Transverse colon (tissue), 4 donors: ENCODE results near the gene KAT6B. TPM values are rescaled to one million over a fixed set of nuclear protein-coding genes. Genes with fewer than 3 reads are reported as not detected.

Experiments
- DNase-seq: peaks from one replicate; pipeline ENCODE4 v3.0.0-alpha.2; 2019
- H3K27ac ChIP-seq, 4 donors: fragments of 200-600 bp; sonication (generic); 2 replicates each; pipeline ENCODE4 v1.5.1; 2016 to 2018; ENCODE audit warnings: inconsistent platforms in 4 of 4
- H3K27me3 ChIP-seq: fragments of 200-600 bp; sonication (generic); 2 replicates; pipeline ENCODE4 v1.5.1; 2017; ENCODE audit warnings: inconsistent platforms
- H3K36me3 ChIP-seq, 4 donors: fragments of 200-600 bp; sonication (generic); 2 replicates each; pipeline ENCODE4 v1.5.1; 2017 to 2019; ENCODE audit warnings: inconsistent platforms in 4 of 4
- H3K4me1 ChIP-seq, 4 donors: fragments of 200-600 bp; sonication (generic); 2 replicates each; pipeline ENCODE4 v1.5.1; 2017 to 2020; ENCODE audit warnings: inconsistent platforms in 4 of 4
- H3K4me3 ChIP-seq, 4 donors: fragments of 200-600 bp; sonication (generic); 1 replicate in 1 of 4; 2 replicates in 3 of 4; pipeline versions ENCODE4 v1.5.1 to v1.6.1; 2017 to 2019; ENCODE audit warnings: inconsistent platforms in 4 of 4
- H3K9me3 ChIP-seq, 2 donors: fragments of 200-600 bp; sonication (generic); 2 replicates each; pipeline ENCODE4 v1.5.1; 2017 to 2019; ENCODE audit warnings: inconsistent platforms in 2 of 2
- CTCF ChIP-seq, 5 experiments: fragments of 200-600 bp in 3 of 5; fragments of 450-650 bp in 2 of 5; sonication (generic) in 3 of 5; IDR thresholded peaks; 1 replicate in 2 of 5; 2 replicates in 3 of 5; pipeline ENCODE4 v1.5.1; 2016 to 2017; ENCODE audit warnings: antibody characterized with exemption in 5 of 5, inconsistent platforms in 3 of 5, mild to moderate bottlenecking in 2 of 5, moderate library complexity in 1 of 5
- EP300 ChIP-seq: sonication (generic); formaldehyde crosslinking; IDR thresholded peaks from one replicate; pipeline ENCODE4 v1.6.1; 2017; ENCODE audit warnings: antibody characterized with exemption, low read depth
- POLR2A ChIP-seq: fragments of 450-650 bp; IDR thresholded peaks from one replicate; pipeline ENCODE4 v1.6.1; 2016; ENCODE audit warnings: antibody characterized with exemption, mild to moderate bottlenecking, moderate library complexity
- POLR2AphosphoS5 ChIP-seq, 3 donors: sonication (generic); formaldehyde crosslinking; IDR thresholded peaks; one replicate each; pipeline ENCODE4 v1.6.1; 2016; ENCODE audit warnings: antibody characterized with exemption in 3 of 3
- WGBS, 2 donors: methylation state at CpG; one replicate each; pipeline ENCODE4 v1.1.5; 2018; ENCODE audit warnings: low coverage in 1 of 2; 5-methylcytosine and 5-hydroxymethylcytosine counted together
- in situ Hi-C, 4 donors: fragments of 200-750 bp; cut with MboI; loops; one replicate each; pipeline versions ENCODE4 v1.15.0 to v1.15.1; 2017; ENCODE audit warnings: low sequenced_read_pairs in 3 of 4, low pct_ligation_motif_present in 1 of 4, low pct_unique_long_range_greater_than_20kb in 1 of 4
- intact Hi-C: fragments of 100-400 bp; cut with DNase I; formaldehyde crosslinking; loops from one replicate; pipeline ENCODE4 v1.15.1; 2023; ENCODE audit warnings: low total_unique reads
- total RNA-seq, 4 donors: library from RNA; depleted of rRNA; stranded (reverse); fragments of >200 nt; gene quantifications; one replicate each; pipeline ENCODE4 v1.1.0, GENCODE V29; 2016

Gene KAT6B
- total RNA-seq, 4 donors from 2014 or later: 27.3 to 67.0 (median 54.9) TPM

DNA sequence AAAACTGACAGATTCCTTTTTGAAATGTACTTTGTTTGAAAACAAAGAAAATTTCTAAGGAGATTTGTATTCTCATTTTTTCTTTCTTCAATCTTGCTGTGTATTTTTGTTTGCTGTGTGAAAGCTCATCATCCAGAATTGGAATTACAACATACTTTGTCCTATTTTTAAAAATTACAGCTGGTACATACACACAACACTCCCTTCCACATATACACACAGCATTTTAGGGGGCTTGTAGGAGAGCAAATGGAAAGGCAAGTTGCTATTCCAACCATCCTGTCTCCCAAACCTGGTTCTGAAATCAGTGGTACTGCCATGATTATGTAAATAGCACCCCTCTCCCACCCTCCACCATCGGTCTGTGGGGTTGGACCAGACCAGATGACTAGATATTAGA is 184.0 kb downstream of the KAT6B start:
- H3K9me3 ChIP-seq: no peaks in the 10 kb centered on the region
- TF ChIP-seq POLR2A: no peak
- TF ChIP-seq POLR2AphosphoS5 (IDR thresholded peaks at IDR 0.05): no peak
- TF ChIP-seq CTCF (IDR thresholded peaks at IDR 0.05): no peak
- no peak for TF ChIP-seq EP300
- no peak overlapping the region for H3K27ac ChIP-seq
- H3K36me3 ChIP-seq: no peaks in the 10 kb centered on the region
- no peaks in the 10 kb centered on the region for H3K27me3 ChIP-seq
- H3K4me1 ChIP-seq: peaks cover 0 to 16% (median 0%) of the 10 kb centered on the region in 4 donors
- WGBS, 2 donors: 80 to 90% methylated on average over 1 of the region's 1 CpG
- intact Hi-C loops: no loop called here
- in situ Hi-C loops: loop anchor here in 1 of 4 donors (25.0 kb wide), 1 partner anchor 748 kb away; no protein-coding TSS in a partner anchor
- no peak for DNase-seq
- H3K4me3 ChIP-seq: no peak overlapping the region

DNA sequence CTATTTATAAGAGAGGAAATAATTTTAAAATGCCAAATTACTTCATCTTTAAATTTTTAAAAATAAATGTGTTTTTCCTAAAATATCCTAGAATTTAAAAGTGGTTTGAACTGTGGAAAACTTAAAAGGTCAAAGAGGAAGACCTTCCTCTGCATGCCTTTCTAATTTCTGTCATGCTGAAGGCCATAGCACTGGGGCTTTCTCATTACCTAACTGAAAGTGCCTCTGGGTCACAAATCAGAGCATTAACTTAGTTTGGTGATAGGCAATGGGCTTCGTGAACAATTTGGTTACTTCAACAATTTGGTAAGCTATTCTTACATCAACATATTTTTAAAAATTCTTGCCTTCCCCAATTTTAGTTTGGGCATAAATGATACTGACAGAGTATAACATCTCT is 184.8 kb downstream of the KAT6B start:
- Histone ChIP-seq H3K27me3 (no peaks in the 10 kb centered on the region), H3K4me1 (peaks cover 0 to 23% (median under 1%) of the 10 kb centered on the region in 4 donors), H3K27ac (no peak overlapping the region), H3K9me3 (no peaks in the 10 kb centered on the region), H3K4me3 (no peak overlapping the region), H3K36me3 (no peaks in the 10 kb centered on the region)
- no peak for TF ChIP-seq CTCF (IDR thresholded peaks at IDR 0.05)
- TF ChIP-seq POLR2A: no peak
- no peak for TF ChIP-seq POLR2AphosphoS5 (IDR thresholded peaks at IDR 0.05)
- TF ChIP-seq EP300: no peak
- in situ Hi-C loops (loop anchor here in 1 of 4 donors (25.0 kb wide), 1 partner anchor 749 kb away; no protein-coding TSS in a partner anchor), intact Hi-C loops (no loop called here)
- no peak for DNase-seq
- 61 to 67% methylated on average over 1 of the region's 1 CpG for WGBS, 2 donors

GRCh38 chr10:75012471-75012870 is 186.1 kb downstream of the KAT6B start:
- no peak for TF ChIP-seq EP300
- TF ChIP-seq POLR2AphosphoS5 (IDR thresholded peaks at IDR 0.05): no peak
- TF ChIP-seq CTCF (IDR thresholded peaks at IDR 0.05): no peak
- no peak for TF ChIP-seq POLR2A
- 87 to 88% methylated on average over 5 to 8 of the region's 8 CpGs for WGBS, 2 donors
- H3K27me3 ChIP-seq: no peaks in the 10 kb centered on the region
- in situ Hi-C loops (loop anchor here in 1 of 4 donors (25.0 kb wide), 1 partner anchor 750 kb away; no protein-coding TSS in a partner anchor), intact Hi-C loops (no loop called here)
- no peaks in the 10 kb centered on the region for H3K9me3 ChIP-seq
- H3K36me3 ChIP-seq: no peaks in the 10 kb centered on the region
- no peak for DNase-seq
- H3K4me3 ChIP-seq: no peak overlapping the region
- no peak overlapping the region for H3K27ac ChIP-seq
- H3K4me1 ChIP-seq: peaks cover 0 to 27% (median 2%) of the 10 kb centered on the region in 4 donors

GRCh38 chr10:75013007-75013406 is 186.6 kb downstream of the KAT6B start:
- Histone ChIP-seq H3K4me1 (peaks cover 0 to 23% (median 2%) of the 10 kb centered on the region in 4 donors), H3K36me3 (no peaks in the 10 kb centered on the region), H3K27ac (no peak overlapping the region), H3K4me3 (no peak overlapping the region), H3K9me3 (no peaks in the 10 kb centered on the region), H3K27me3 (no peaks in the 10 kb centered on the region)
- intact Hi-C loops (no loop called here), in situ Hi-C loops (loop anchor here in 1 of 4 donors (25.0 kb wide), 1 partner anchor 751 kb away; no protein-coding TSS in a partner anchor)
- no peak for DNase-seq
- no peak for TF ChIP-seq CTCF (IDR thresholded peaks at IDR 0.05)
- TF ChIP-seq POLR2AphosphoS5 (IDR thresholded peaks at IDR 0.05): no peak
- TF ChIP-seq POLR2A: no peak
- TF ChIP-seq EP300: no peak
